GM19397 (cell line): ENCODE data around the gene AHI1.
"Not testable (repeated sequence)": the region's sequence is repeated elsewhere in the genome, so short reads cannot be mapped to it uniquely, and the experiment has no call there.

Experiments used
- ATAC-seq: cut with Tn5 transposase; IDR thresholded peaks from one replicate; pipeline ENCODE4 v1.9.1; 2021; ENCODE audit warnings: mild to moderate bottlenecking, moderate library complexity; ENCODE audit not compliant: unreplicated experiment

The AHI1 gene

DNA sequence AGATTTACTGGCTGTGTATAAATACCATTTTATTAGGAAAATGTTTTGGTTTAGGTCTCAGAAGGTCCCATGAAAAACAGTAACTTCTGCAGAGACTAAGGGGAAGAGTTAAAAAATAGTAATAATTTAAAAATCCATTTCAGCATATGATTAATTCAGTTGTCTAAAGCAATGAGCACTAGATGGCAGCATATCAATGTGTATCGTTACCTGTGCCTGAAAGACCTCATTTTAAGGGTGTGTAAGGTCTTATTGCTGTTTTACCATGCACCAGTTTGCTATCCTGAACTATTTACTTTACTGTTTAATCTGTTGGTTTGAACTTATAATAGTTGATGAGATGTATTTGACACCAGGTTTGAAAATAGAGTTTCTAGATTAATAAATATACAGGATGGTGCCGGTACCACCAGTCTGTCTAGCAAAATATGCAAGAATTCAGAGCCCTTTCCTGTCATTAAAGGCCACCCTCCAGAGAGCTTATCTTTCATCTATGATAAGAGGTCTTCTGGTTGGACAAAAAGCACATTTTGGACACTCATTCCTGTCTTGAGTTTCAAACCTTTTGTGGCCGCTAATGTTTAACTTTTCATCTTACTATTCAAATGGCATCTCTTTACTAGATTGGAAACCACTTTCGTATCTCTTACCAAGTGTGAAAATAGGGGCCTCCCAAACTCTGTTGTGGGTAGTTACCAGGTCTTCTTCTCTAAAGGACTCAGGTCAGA, 8.9 kb upstream of the AHI1 start:
- ATAC-seq: peak; percentile 86

GRCh38 chr6:135505648-135506047, 8.1 kb upstream of the AHI1 start:
- ATAC-seq: no peak

- ATAC-seq: no peak
These were observed 7.7 kb upstream of the AHI1 start for GRCh38 chr6:135505222-135505621.

DNA sequence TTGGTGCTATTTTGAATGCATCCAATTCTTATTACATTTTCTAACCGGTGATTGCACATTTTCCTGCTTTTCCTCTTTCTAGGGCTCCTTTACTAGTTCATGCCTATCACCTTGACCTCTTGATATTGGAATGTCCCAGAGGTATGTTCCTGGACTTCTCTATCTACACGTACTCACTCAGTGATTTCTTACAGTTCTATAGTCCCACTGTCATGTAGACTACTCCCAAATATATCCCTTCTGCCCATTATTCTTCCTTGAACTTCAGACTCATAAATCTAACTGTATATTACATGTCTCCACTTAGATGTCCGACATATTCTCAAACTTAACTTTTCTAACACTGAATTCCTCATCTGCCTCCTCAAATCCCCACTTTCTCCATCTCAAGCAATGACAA, 7.2 kb upstream of the AHI1 start:
- no peak for ATAC-seq

DNA sequence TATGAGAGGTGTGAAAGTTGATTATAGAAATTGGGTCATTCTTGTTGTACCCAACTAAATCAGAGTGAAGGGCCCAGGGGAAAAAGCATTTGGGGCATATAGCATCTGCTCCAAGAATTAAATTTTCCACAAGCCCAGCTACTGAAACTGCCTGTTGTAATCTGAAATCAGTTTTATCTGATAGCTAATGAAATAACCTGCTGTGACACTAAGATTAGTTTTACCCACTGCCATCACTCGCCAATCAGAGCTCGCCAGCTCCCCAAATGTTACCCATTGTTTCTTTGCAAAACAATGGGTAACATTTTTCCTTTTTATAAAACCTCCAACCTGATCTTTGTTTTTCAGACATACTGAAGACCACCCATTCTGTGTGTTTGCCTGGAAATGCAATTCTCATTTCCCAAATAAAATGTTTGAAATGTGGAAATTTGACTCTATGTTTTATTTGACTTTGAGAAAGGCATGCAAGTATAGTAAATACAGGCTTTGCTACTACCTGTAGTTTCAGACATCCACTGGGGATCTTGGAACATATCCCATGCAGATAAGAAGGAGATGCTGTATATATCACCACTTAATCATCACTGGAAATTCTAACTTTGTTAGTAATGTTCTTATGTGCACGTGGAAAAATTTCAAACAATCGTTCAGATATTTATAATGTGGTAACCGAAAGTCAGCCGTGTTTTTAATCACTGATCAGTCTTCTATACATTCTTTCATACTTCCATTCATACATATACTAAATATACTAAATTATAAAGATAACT, 6.3 kb upstream of the AHI1 start:
- no peak for ATAC-seq

- ATAC-seq: no peak
These were observed 2.2 kb upstream of the AHI1 start for GRCh38 chr6:135499441-135500340.

- ATAC-seq: no peak
These were observed 773 bp upstream of the AHI1 start for GRCh38 chr6:135498185-135498841.

DNA sequence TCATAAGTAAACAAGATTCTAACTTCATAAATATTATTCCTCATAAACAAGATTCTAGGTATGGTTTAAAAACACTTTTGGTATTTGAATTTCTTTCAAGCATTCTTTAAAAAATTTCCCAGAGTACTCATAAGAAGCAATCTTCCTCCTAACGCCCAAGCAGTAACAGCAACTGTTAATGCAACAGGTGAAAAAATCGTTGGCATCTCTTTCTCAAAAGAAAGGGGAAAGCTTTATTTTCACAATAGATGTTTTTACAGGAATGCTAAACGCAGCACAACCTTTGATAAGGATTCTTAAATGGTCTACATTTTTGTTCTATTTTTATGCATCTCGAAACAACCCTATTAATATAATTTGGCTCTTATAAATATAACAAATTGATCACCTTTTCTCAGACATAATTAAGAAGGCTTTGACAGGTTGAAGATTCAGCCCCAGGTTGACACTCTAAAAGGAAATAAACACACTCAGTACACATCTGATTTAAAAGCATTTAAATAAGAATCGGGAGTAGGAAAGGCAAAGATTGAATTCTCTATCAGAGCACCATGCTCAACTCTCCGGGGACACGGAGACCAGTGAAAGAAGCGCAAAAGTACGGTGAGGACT, 634 bp downstream of the AHI1 start:
- ATAC-seq: no peak

- no peak for ATAC-seq
These were observed 4.2 kb downstream of the AHI1 start for GRCh38 chr6:135493218-135493961.

DNA sequence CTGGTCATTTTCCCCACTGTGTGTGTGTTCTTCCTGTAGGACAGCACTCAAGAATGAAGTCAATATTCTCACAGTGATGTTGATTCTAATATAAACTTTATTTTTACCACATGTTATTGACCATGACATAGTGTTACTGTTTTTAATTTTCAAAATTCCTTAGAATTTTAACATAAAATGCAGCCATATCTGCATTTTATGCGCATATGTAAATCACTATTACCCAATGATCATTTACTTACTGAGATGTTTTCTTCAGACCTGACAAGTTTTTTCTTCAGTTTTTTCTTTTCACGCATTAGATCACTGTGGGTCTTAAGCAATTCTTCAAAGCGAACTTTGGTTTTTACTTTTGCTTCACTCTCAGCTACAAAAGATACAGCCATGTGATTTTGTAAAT, 7.2 kb downstream of the AHI1 start:
- no peak for ATAC-seq

DNA sequence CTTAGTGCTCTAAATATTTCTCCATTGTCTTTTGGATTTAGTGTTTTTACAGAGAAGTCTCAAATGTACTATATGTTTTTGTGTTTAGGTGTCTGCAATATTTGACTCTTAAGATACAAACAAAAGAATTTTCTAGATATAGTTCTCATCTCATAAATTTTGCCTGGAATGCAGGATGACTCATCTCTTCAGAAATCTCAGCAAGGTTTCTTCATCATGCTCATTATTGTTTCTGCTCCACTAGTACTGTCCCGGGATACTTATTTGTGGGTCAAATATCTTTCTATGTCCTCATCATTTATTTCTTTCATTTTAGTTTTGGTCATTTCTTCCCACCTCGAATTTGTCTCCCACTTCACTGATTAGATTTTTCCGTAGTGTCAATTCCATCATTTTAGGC, 9.5 kb downstream of the AHI1 start:
- no peak for ATAC-seq

DNA sequence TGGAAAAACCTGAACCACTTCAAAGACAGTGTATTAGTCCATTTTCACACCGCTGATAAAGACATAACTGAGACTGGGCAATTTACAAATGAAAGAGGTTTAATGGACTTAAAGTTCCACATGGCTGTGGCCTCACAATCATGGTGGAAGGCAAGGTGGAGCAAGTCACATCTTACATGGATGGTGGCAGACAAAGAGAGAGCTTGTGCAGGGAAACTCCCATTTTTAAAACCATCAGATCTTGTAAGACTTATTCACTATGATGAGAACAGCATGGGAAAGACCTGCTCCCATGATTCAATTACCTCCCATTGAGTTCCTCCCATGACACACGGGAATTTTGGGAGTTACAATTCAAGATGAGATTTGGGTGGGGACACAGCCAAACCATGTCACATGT, 13.6 kb downstream of the AHI1 start:
- ATAC-seq: not testable (repeated sequence)

- no peak for ATAC-seq
These were observed 15.7 kb downstream of the AHI1 start for GRCh38 chr6:135481783-135482369.

- no peak for ATAC-seq
These were observed 17.9 kb downstream of the AHI1 start for GRCh38 chr6:135479601-135480000.

- no peak for ATAC-seq
These were observed 18.9 kb downstream of the AHI1 start for GRCh38 chr6:135478626-135479025.

- no peak for ATAC-seq
These were observed 22.2 kb downstream of the AHI1 start for GRCh38 chr6:135475292-135475886.

DNA sequence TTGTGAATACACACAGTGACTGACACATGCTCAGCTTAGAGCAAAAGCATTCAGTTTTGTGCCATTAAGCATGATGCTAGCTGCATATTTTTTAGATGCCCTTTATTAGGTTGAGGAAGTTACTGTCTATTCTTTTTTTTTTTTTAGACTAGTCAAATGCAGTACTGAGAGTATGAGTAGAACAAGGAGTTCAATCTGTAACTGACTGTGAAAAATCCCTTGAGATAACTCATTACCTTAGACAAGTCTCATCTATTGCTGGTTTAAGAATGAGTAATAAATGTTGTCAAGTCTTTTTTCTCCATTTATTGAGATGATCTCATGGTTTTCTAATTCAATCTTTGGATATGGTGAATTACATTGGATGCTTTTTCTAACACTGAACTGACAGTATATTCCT, 23.2 kb downstream of the AHI1 start:
- no peak for ATAC-seq

DNA sequence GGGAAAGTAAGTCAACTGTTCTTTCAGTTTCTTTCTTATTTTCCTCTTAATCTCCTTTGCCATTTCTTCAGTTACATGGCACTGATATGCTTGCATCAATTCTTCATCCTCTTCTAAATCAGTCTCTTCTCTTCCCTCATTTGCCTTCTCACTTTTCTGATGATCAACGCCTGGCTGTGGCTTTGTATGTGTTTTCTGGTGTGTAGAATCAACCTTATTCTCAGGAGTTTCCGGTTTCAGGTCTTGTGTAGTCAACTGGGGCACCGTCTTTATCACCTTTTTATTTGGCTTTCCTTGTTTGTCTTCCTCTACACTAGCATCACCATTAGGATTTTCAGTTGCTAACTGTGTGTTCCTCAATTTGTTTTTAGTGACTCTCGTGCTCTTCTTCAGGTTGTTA, 31.6 kb downstream of the AHI1 start:
- ATAC-seq: no peak

GRCh38 chr6:135465307-135465706, 32.2 kb downstream of the AHI1 start:
- ATAC-seq: no peak
